Measurements from ENCODE around the gene SLC24A2.

DNA sequence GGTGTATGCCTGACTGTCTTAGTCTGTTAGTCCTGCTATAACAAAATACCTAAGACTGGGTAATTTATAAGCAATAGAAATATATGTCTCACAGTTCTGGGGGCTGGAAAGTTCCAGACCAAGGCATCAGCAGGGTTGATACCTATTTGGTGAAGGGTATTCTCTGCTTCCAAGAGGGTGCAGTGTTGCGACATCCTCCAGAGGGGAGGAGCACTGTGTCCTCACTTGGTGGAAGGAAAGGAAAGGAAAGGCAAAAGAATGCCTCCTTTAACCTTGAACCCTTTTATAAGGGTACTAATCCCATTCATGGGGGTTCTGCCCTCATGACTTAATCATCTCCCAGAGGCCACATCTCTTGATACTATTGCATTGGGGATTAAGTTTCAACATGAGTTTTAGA, 42.0 kb upstream of the SLC24A2 start:
- TF ChIP-seq, protein P1, sequence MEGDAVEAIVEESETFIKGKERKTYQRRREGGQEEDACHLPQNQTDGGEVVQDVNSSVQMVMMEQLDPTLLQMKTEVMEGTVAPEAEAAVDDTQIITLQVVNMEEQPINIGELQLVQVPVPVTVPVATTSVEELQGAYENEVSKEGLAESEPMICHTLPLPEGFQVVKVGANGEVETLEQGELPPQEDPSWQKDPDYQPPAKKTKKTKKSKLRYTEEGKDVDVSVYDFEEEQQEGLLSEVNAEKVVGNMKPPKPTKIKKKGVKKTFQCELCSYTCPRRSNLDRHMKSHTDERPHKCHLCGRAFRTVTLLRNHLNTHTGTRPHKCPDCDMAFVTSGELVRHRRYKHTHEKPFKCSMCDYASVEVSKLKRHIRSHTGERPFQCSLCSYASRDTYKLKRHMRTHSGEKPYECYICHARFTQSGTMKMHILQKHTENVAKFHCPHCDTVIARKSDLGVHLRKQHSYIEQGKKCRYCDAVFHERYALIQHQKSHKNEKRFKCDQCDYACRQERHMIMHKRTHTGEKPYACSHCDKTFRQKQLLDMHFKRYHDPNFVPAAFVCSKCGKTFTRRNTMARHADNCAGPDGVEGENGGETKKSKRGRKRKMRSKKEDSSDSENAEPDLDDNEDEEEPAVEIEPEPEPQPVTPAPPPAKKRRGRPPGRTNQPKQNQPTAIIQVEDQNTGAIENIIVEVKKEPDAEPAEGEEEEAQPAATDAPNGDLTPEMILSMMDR (optimal IDR thresholded peaks at IDR 0.05 in 1 of 3, IDR thresholded peaks at IDR 0.05 in 1 of 3, conservative IDR thresholded peaks at IDR 0.05 in 1 of 3; ENCODE audit: extremely low read depth in 1 of 3, insufficient read depth in 2 of 3, low read length in 3 of 3) = no peak
- no peak for TF ChIP-seq EZH2 (IDR thresholded peaks at IDR 0.05; ENCODE audit: low read length)

Measured in keratinocyte (primary cell).